Liver (tissue), 9 donors: ENCODE data around the gene ZNF678. TPM values are rescaled to one million over a fixed set of nuclear protein-coding genes. Genes with fewer than 3 reads are reported as not detected.

Experiments
- DNase-seq: peaks from one replicate; pipeline ENCODE4 v3.0.0-alpha.2; 2017; ENCODE audit warnings: low spot score
- H3K27ac ChIP-seq, 2 donors: one replicate each; pipeline ENCODE4 v1.7.0; 2013; ENCODE audit warnings: inconsistent platforms in 2 of 2, low read length in 2 of 2, control low read depth in 1 of 2, low read depth in 1 of 2, mild to moderate bottlenecking in 1 of 2
- H3K27me3 ChIP-seq, 4 donors: one replicate each; pipeline versions ENCODE4 v1.6.1 to v1.7.0; 2013; ENCODE audit warnings: low read length in 3 of 4, inconsistent platforms in 1 of 4, mild to moderate bottlenecking in 1 of 4, moderate library complexity in 1 of 4; ENCODE audit not compliant: control insufficient read depth in 4 of 4, insufficient read depth in 4 of 4
- H3K36me3 ChIP-seq, 4 donors: one replicate each; pipeline versions ENCODE4 v1.6.1 to v1.7.0; 2013; ENCODE audit warnings: low read length in 3 of 4, mild to moderate bottlenecking in 3 of 4, low read depth in 1 of 4, moderate library complexity in 1 of 4; ENCODE audit not compliant: control insufficient read depth in 4 of 4, insufficient read depth in 3 of 4
- H3K4me1 ChIP-seq, 4 donors: one replicate each; pipeline versions ENCODE4 v1.6.1 to v1.7.0; 2013; ENCODE audit warnings: low read length in 3 of 4, mild to moderate bottlenecking in 3 of 4, moderate library complexity in 1 of 4; ENCODE audit not compliant: control insufficient read depth in 4 of 4, insufficient read depth in 4 of 4
- H3K4me3 ChIP-seq, 3 donors: one replicate each; pipeline versions ENCODE4 v1.6.1 to v1.7.0; 2013; ENCODE audit warnings: low read length in 3 of 3, control low read depth in 1 of 3, low read depth in 1 of 3, mild to moderate bottlenecking in 1 of 3
- H3K9ac ChIP-seq, 2 donors: one replicate each; pipeline ENCODE4 v1.7.0; 2013; ENCODE audit warnings: low read length in 2 of 2, mild to moderate bottlenecking in 2 of 2, moderate library complexity in 2 of 2, control low read depth in 1 of 2, low read depth in 1 of 2
- H3K9me3 ChIP-seq, 4 donors: one replicate each; pipeline versions ENCODE4 v1.6.1 to v1.7.0; 2013; ENCODE audit warnings: low read length in 3 of 4; ENCODE audit not compliant: control insufficient read depth in 4 of 4
- ATF3 ChIP-seq: IDR thresholded peaks from 2 replicates; pipeline ENCODE4 v1.6.1; 2016; ENCODE audit warnings: antibody characterized with exemption
- CTCF ChIP-seq: fragments of 150-350 bp; IDR thresholded peaks from 2 replicates; pipeline ENCODE4 v1.5.1; 2017; ENCODE audit warnings: improper control_type of control experiment, low read depth, low read length; ENCODE audit not compliant: missing input control
- EGR1 ChIP-seq, 2 donors: IDR thresholded peaks; 2 replicates each; pipeline ENCODE4 v1.6.1; 2016 to 2018; ENCODE audit warnings: antibody characterized with exemption in 2 of 2, low read depth in 2 of 2
- FOXA1 ChIP-seq: IDR thresholded peaks from 2 replicates; pipeline ENCODE4 v1.6.1; 2016; ENCODE audit warnings: antibody characterized with exemption
- FOXA2 ChIP-seq: IDR thresholded peaks from 2 replicates; pipeline ENCODE4 v1.6.1; 2016; ENCODE audit warnings: antibody characterized with exemption
- GABPA ChIP-seq, 2 donors: IDR thresholded peaks in 1 of 2; conservative IDR thresholded peaks in 1 of 2; 2 replicates each; pipeline ENCODE4 v1.6.1; 2016; ENCODE audit warnings: antibody characterized with exemption in 2 of 2, mild to moderate bottlenecking in 1 of 2, moderate library complexity in 1 of 2
- HNF4A ChIP-seq, 2 donors: conservative IDR thresholded peaks; 2 replicates each; pipeline ENCODE4 v1.6.1; 2016; ENCODE audit warnings: antibody characterized with exemption in 2 of 2, mild to moderate bottlenecking in 2 of 2
- HNF4G ChIP-seq: IDR thresholded peaks from 2 replicates; pipeline ENCODE4 v1.6.1; 2016; ENCODE audit warnings: antibody characterized with exemption
- JUND ChIP-seq, 2 donors: IDR thresholded peaks; 2 replicates each; pipeline ENCODE4 v1.6.1; 2016; ENCODE audit warnings: antibody characterized with exemption in 2 of 2
- MAX ChIP-seq: IDR thresholded peaks from 2 replicates; pipeline ENCODE4 v1.6.1; 2016; ENCODE audit warnings: antibody characterized with exemption
- NR2F2 ChIP-seq: IDR thresholded peaks from 2 replicates; pipeline ENCODE4 v1.6.1; 2016; ENCODE audit warnings: antibody characterized with exemption
- RAD21 ChIP-seq, 2 donors: IDR thresholded peaks; 2 replicates each; pipeline ENCODE4 v1.6.1; 2016; ENCODE audit warnings: antibody characterized with exemption in 2 of 2, mild to moderate bottlenecking in 2 of 2
- REST ChIP-seq: IDR thresholded peaks from 2 replicates; pipeline ENCODE4 v1.6.1; 2016; ENCODE audit warnings: antibody characterized with exemption, mild to moderate bottlenecking
- RXRA ChIP-seq, 2 donors: IDR thresholded peaks; 2 replicates each; pipeline ENCODE4 v1.6.1; 2017 to 2018; ENCODE audit warnings: antibody characterized with exemption in 2 of 2, mild to moderate bottlenecking in 1 of 2
- SP1 ChIP-seq: IDR thresholded peaks from 2 replicates; pipeline ENCODE4 v1.6.1; 2018; ENCODE audit warnings: antibody characterized with exemption, mild to moderate bottlenecking
- TAF1 ChIP-seq: conservative IDR thresholded peaks from 2 replicates; pipeline ENCODE4 v1.6.1; 2016; ENCODE audit warnings: antibody characterized with exemption, mild to moderate bottlenecking
- YY1 ChIP-seq: IDR thresholded peaks from 2 replicates; pipeline ENCODE4 v1.6.1; 2016; ENCODE audit warnings: antibody characterized with exemption, mild to moderate bottlenecking
- ZBTB33 ChIP-seq: IDR thresholded peaks from 2 replicates; pipeline ENCODE4 v1.6.1; 2016; ENCODE audit warnings: antibody characterized with exemption
- WGBS: extraction: QIAGEN DNeasy Blood & Tissue Kit; methylation state at CpG from one replicate; pipeline ENCODE4 v1.1.7; 2013; 5-methylcytosine and 5-hydroxymethylcytosine counted together
- polyA plus RNA-seq, 2 donors: library from polyadenylated mRNA; stranded (reverse) in 1 of 2; unstranded in 1 of 2; fragments of 200-250 nt in 1 of 2; fragments of >200 nt in 1 of 2; fragmentation: Nextera tagmentation in 1 of 2; extraction: Ambion mirVana in 1 of 2; gene quantifications; one replicate each; pipeline versions ENCODE4 v1.2.1 to v1.2.3, GENCODE V29; 2013 to 2015
- total RNA-seq, 2 donors: library from RNA; depleted of rRNA; stranded (reverse); fragments of >200 nt; gene quantifications; one replicate each; pipeline ENCODE4 v1.2.3, GENCODE V29; 2014
- donor health status: healthy.
- donor health status: healthy.
- donor health status: healthy.
- donor health status: healthy.
- donor health status: healthy.

ZNF678 gene
- total and polyA plus RNA-seq, 4 donors: 0.76 to 16.6 (median 4.2) TPM

- H3K4me1 ChIP-seq: no peaks in the 10 kb centered on the region
- peaks cover 5 to 52% (median 21%) of the 10 kb centered on the region in 4 donors for H3K9me3 ChIP-seq
- H3K27me3 ChIP-seq: peaks cover 0 to 10% (median 2%) of the 10 kb centered on the region in 4 donors
- TF ChIP-seq RAD21 (IDR thresholded peaks at IDR 0.05) (no peak), TAF1 (no peak), EGR1 (IDR thresholded peaks at IDR 0.05; ENCODE audit: low read depth in 2 of 2) (no peak), HNF4G (no peak), FOXA2 (no peak), NR2F2 (no peak), HNF4A (conservative IDR thresholded peaks at IDR 0.05) (no peak), SP1 (no peak), YY1 (no peak), CTCF (no peak), REST (no peak), GABPA (IDR thresholded peaks at IDR 0.05 in 1 of 2, conservative IDR thresholded peaks at IDR 0.05 in 1 of 2) (no peak), ZBTB33 (no peak), ATF3 (no peak), FOXA1 (no peak), JUND (IDR thresholded peaks at IDR 0.05) (no peak), RXRA (IDR thresholded peaks at IDR 0.05) (no peak), MAX (no peak)
- WGBS: 89% methylated on average over 7 of the region's 7 CpGs
- no peak overlapping the region for H3K4me3 ChIP-seq
- H3K36me3 ChIP-seq: peaks cover 0 to 1% (median 0%) of the 10 kb centered on the region in 4 donors
- no peak overlapping the region for H3K27ac ChIP-seq
- DNase-seq: no peak
- no peak overlapping the region for H3K9ac ChIP-seq
Measured at GRCh38 chr1:227556288-227556687, 7.1 kb upstream of the ZNF678 start.
